ENCODE measurements around the gene MUC4. TPM values are rescaled to one million over a fixed set of nuclear protein-coding genes. Genes with fewer than 3 reads are reported as not detected.

The MUC4 gene
- under 1 TPM in 1 of 2 experiments, not detected in 1; 0.02 TPM for total RNA-seq

GRCh38 chr3:195811756-195812155, at the start of gene MUC4:
Gene MUC4, minus strand, starts transcription at chr3:195811929. Its CDS starts 112 bp downstream, at chr3:195811817.
- Mint-ChIP-seq H3K4me3 (no peak within 1 kb of the TSS), H3K36me3 (ENCODE audit: low read depth) (no peaks in the 10 kb centered on the region), H3K9me3 (no peaks in the 10 kb centered on the region), H3K27me3 (ENCODE audit: low read depth) (no peaks in the 10 kb centered on the region), H3K4me1 (ENCODE audit: low read depth) (no peaks in the 10 kb centered on the region), H3K27ac (no peak within 1 kb of the TSS)
- no peak for DNase-seq
- intact Hi-C loops (cut with micrococcal nuclease): no loop called here
- CTCF ChIA-PET: interaction anchor here (0.7 to 1.9 kb wide), 2 partner anchors 39 to 106 kb away, joined by 3 to 7 read pairs; no protein-coding TSS in a partner anchor

- intact Hi-C loops (cut with micrococcal nuclease): loop anchor here (5.0 kb wide), 1 partner anchor 337 kb away; no protein-coding TSS in a partner anchor
- H3K27ac Mint-ChIP-seq: no peak overlapping the region
- CTCF ChIA-PET: interaction anchor here (0.9 to 5.1 kb wide), 7 partner anchors 10 to 59 kb away, joined by 4 to 96 read pairs (median 5); no protein-coding TSS in a partner anchor
- H3K36me3 Mint-ChIP-seq (ENCODE audit: low read depth): no peaks in the 10 kb centered on the region
- no peaks in the 10 kb centered on the region for H3K27me3 Mint-ChIP-seq (ENCODE audit: low read depth)
- no peaks in the 10 kb centered on the region for H3K9me3 Mint-ChIP-seq
- no peak for DNase-seq
- no peak overlapping the region for H3K4me3 Mint-ChIP-seq
- H3K4me1 Mint-ChIP-seq (ENCODE audit: low read depth): peaks cover 8% of the 10 kb centered on the region
Observed at GRCh38 chr3:195860456-195860855, 48.7 kb upstream of the MUC4 start.

GRCh38 chr3:195859846-195860411, 48.2 kb upstream of the MUC4 start:
- no peak for DNase-seq
- no peaks in the 10 kb centered on the region for H3K27me3 Mint-ChIP-seq (ENCODE audit: low read depth)
- no peak overlapping the region for H3K4me3 Mint-ChIP-seq
- H3K36me3 Mint-ChIP-seq (ENCODE audit: low read depth): no peaks in the 10 kb centered on the region
- CTCF ChIA-PET: interaction anchor here (0.8 to 5.1 kb wide), 15 partner anchors 9 to 579 kb away, joined by 3 to 96 read pairs (median 4); partner anchors contain the start of gene TNK2
- no peak overlapping the region for H3K27ac Mint-ChIP-seq
- no peaks in the 10 kb centered on the region for H3K9me3 Mint-ChIP-seq
- intact Hi-C loops (cut with micrococcal nuclease): loop anchor here (1.0 to 10.0 kb wide), 5 partner anchors 34 to 337 kb away; no protein-coding TSS in a partner anchor
- H3K4me1 Mint-ChIP-seq (ENCODE audit: low read depth): peaks cover 8% of the 10 kb centered on the region

- Mint-ChIP-seq H3K36me3 (ENCODE audit: low read depth) (no peaks in the 10 kb centered on the region), H3K4me1 (ENCODE audit: low read depth) (peaks cover 8% of the 10 kb centered on the region), H3K27me3 (ENCODE audit: low read depth) (no peaks in the 10 kb centered on the region), H3K27ac (no peak overlapping the region), H3K9me3 (no peaks in the 10 kb centered on the region), H3K4me3 (peak overlapping the region; percentile 58)
- CTCF ChIA-PET: interaction anchor here (0.8 to 5.1 kb wide), 14 partner anchors 9 to 578 kb away, joined by 3 to 96 read pairs (median 4); partner anchors contain the start of gene TNK2
- intact Hi-C loops (cut with micrococcal nuclease): loop anchor here (1.0 to 10.0 kb wide), 4 partner anchors 35 to 135 kb away; no protein-coding TSS in a partner anchor
- DNase-seq: peak; percentile 86
Observed at GRCh38 chr3:195859061-195859845, 47.5 kb upstream of the MUC4 start.

GRCh38 chr3:195856410-195857084, 44.8 kb upstream of the MUC4 start:
- Mint-ChIP-seq H3K9me3 (no peaks in the 10 kb centered on the region), H3K27me3 (ENCODE audit: low read depth) (no peaks in the 10 kb centered on the region), H3K36me3 (ENCODE audit: low read depth) (no peaks in the 10 kb centered on the region), H3K27ac (no peak overlapping the region), H3K4me3 (no peak overlapping the region), H3K4me1 (ENCODE audit: low read depth) (peaks cover 4% of the 10 kb centered on the region)
- intact Hi-C loops (cut with micrococcal nuclease): loop anchor here (10.0 kb wide), 1 partner anchor 112 kb away; no protein-coding TSS in a partner anchor
- CTCF ChIA-PET: interaction anchor here (0.6 to 2.4 kb wide), 7 partner anchors 27 to 424 kb away, joined by 3 to 20 read pairs (median 4); partner anchors contain the start of gene TNK2
- DNase-seq: no peak

GRCh38 chr3:195855471-195856409, 44.0 kb upstream of the MUC4 start:
- no peak for DNase-seq

GRCh38 chr3:195854628-195855294, 43.0 kb upstream of the MUC4 start:
- H3K9me3 Mint-ChIP-seq: no peaks in the 10 kb centered on the region
- no peaks in the 10 kb centered on the region for H3K27me3 Mint-ChIP-seq (ENCODE audit: low read depth)
- CTCF ChIA-PET: interaction anchor here (0.6 to 1.0 kb wide), 2 partner anchors 87 to 94 kb away, joined by 3 read pairs; no protein-coding TSS in a partner anchor

More at GRCh38 chr3:195855471-195856409, 44.0 kb upstream of the MUC4 start:
- H3K9me3 Mint-ChIP-seq: no peaks in the 10 kb centered on the region
- H3K4me3 Mint-ChIP-seq: no peak overlapping the region
- H3K4me1 Mint-ChIP-seq (ENCODE audit: low read depth): peaks cover 4% of the 10 kb centered on the region
- no peaks in the 10 kb centered on the region for H3K27me3 Mint-ChIP-seq (ENCODE audit: low read depth)
- no peaks in the 10 kb centered on the region for H3K36me3 Mint-ChIP-seq (ENCODE audit: low read depth)
- CTCF ChIA-PET: interaction anchor here (0.6 to 2.4 kb wide), 9 partner anchors 17 to 218 kb away, joined by 3 to 20 read pairs (median 3); partner anchors contain the start of gene TNK2
- no peak overlapping the region for H3K27ac Mint-ChIP-seq
- intact Hi-C loops (cut with micrococcal nuclease): loop anchor here (10.0 kb wide), 1 partner anchor 111 kb away; no protein-coding TSS in a partner anchor

GRCh38 chr3:195853996-195854395, 42.3 kb upstream of the MUC4 start:
- H3K36me3 Mint-ChIP-seq (ENCODE audit: low read depth): no peaks in the 10 kb centered on the region
- H3K27ac Mint-ChIP-seq: no peak overlapping the region
- intact Hi-C loops (cut with micrococcal nuclease): loop anchor here (5.0 to 10.0 kb wide), 2 partner anchors 109 to 342 kb away; no protein-coding TSS in a partner anchor
- H3K4me3 Mint-ChIP-seq: no peak overlapping the region
- CTCF ChIA-PET: interaction anchor here (1.0 kb wide), 1 partner anchor 88 kb away, joined by 3 read pairs; no protein-coding TSS in a partner anchor
- H3K9me3 Mint-ChIP-seq: no peaks in the 10 kb centered on the region
- no peak for DNase-seq
- no peaks in the 10 kb centered on the region for H3K27me3 Mint-ChIP-seq (ENCODE audit: low read depth)
- H3K4me1 Mint-ChIP-seq (ENCODE audit: low read depth): peaks cover 2% of the 10 kb centered on the region

More at GRCh38 chr3:195854628-195855294, 43.0 kb upstream of the MUC4 start:
- no peak for DNase-seq
- Mint-ChIP-seq H3K27ac (no peak overlapping the region), H3K4me3 (no peak overlapping the region), H3K36me3 (ENCODE audit: low read depth) (no peaks in the 10 kb centered on the region), H3K4me1 (ENCODE audit: low read depth) (peaks cover 6% of the 10 kb centered on the region)
- intact Hi-C loops (cut with micrococcal nuclease): loop anchor here (5.0 to 10.0 kb wide), 2 partner anchors 110 to 342 kb away; no protein-coding TSS in a partner anchor

GRCh38 chr3:195853036-195853435, 41.3 kb upstream of the MUC4 start:
- peaks cover 2% of the 10 kb centered on the region for H3K4me1 Mint-ChIP-seq (ENCODE audit: low read depth)
- H3K36me3 Mint-ChIP-seq (ENCODE audit: low read depth): no peaks in the 10 kb centered on the region
- CTCF ChIA-PET: interaction anchor here (1.0 to 3.7 kb wide), 4 partner anchors 42 to 582 kb away, joined by 3 to 25 read pairs (median 14); partner anchors contain the start of gene XXYLT1
- H3K27ac Mint-ChIP-seq: no peak overlapping the region
- no peak overlapping the region for H3K4me3 Mint-ChIP-seq
- H3K9me3 Mint-ChIP-seq: no peaks in the 10 kb centered on the region
- no peaks in the 10 kb centered on the region for H3K27me3 Mint-ChIP-seq (ENCODE audit: low read depth)
- intact Hi-C loops (cut with micrococcal nuclease): loop anchor here (5.0 to 10.0 kb wide), 2 partner anchors 108 to 341 kb away; no protein-coding TSS in a partner anchor
- DNase-seq: no peak

- no peaks in the 10 kb centered on the region for H3K27me3 Mint-ChIP-seq (ENCODE audit: low read depth)
- no peak overlapping the region for H3K27ac Mint-ChIP-seq
- intact Hi-C loops (cut with micrococcal nuclease): loop anchor here (1.0 to 10.0 kb wide), 5 partner anchors 106 to 580 kb away; partner anchors contain the start of gene XXYLT1
- peak; percentile 96 for DNase-seq
- peak overlapping the region; percentile 18 for H3K4me3 Mint-ChIP-seq
- no peaks in the 10 kb centered on the region for H3K9me3 Mint-ChIP-seq
- no peaks in the 10 kb centered on the region for H3K36me3 Mint-ChIP-seq (ENCODE audit: low read depth)
- peaks cover 2% of the 10 kb centered on the region for H3K4me1 Mint-ChIP-seq (ENCODE audit: low read depth)
- CTCF ChIA-PET: interaction anchor here (0.6 to 3.7 kb wide), 52 partner anchors 8 to 594 kb away, joined by 3 to 25 read pairs (median 4); partner anchors contain the start of genes APOD, MUC4 and XXYLT1
Observed at GRCh38 chr3:195850857-195851543, 39.3 kb upstream of the MUC4 start.

Measured in activated naive CD4-positive, alpha-beta T cell treated with anti-CD3 and anti-CD28 coated beads for 36 hours (primary cell).